ENCODE measurements around the gene PKN2. TPM values are rescaled to one million over a fixed set of nuclear protein-coding genes. Genes with fewer than 3 reads are reported as not detected.

The PKN2 gene
- total and polyA plus RNA-seq, 9 of the 15 experiments (the other 6 are each of a cell fraction or from before 2014, with no cell fraction given): 4.5 to 25.3 (median 19.2) TPM

GRCh38 chr1:88640060-88640459 lies 44.0 kb upstream of the PKN2 start:
- H3K27me3 ChIP-seq (ENCODE audit: control insufficient read depth in 2 of 2, insufficient read depth in 2 of 2, low read length in 2 of 2): no peaks in the 10 kb centered on the region; a peak in 1 of 5 replicates
- H3K9me3 ChIP-seq (replicated peaks; ENCODE audit: control insufficient read depth, insufficient read depth, low read depth, low read length): 0 out of 2 replicates have a peak, but pooled peaks cover 2% of the 10 kb centered on the region
- ATAC-seq (no peak), FAIRE-seq (no peak), DNase-seq (ENCODE audit: extremely low read depth in 1 of 4, low spot score in 3 of 4) (no peak)
- WGBS (ENCODE audit: insufficient coverage, low coverage, missing lambda C conversion rate): 0% methylated on average over 1 of the region's 1 CpG
- no peaks in the 10 kb centered on the region for H3K79me2 ChIP-seq (ENCODE audit: control insufficient read depth, insufficient read depth, low read length)
- ChIA-PET POLR2A (no interaction called here), CTCF (ENCODE audit: low intra/inter-chr PET ratio) (no interaction called here)
- H3K36me3 ChIP-seq (ENCODE audit: control insufficient read depth, insufficient read depth, low read length): no peaks in the 10 kb centered on the region
- in situ Hi-C loops (cut with MboI) (no loop called here), intact Hi-C loops (cut with micrococcal nuclease) (no loop called here)
- H3K9me1 ChIP-seq (ENCODE audit: control insufficient read depth, insufficient read depth, low read length): no peaks in the 10 kb centered on the region
- TF ChIP-seq CEBPB (tag; IDR thresholded peaks at IDR 0.05) (peak; percentile 64), CHD4 (IDR thresholded peaks at IDR 0.05; ENCODE audit: insufficient read depth, insufficient replicate concordance, low read depth, low read length, poor library complexity, severe bottlenecking) (no peak), ETV1 (tag; conservative IDR thresholded peaks at IDR 0.05; ENCODE audit: low read depth) (no peak)
- BruUV-seq (replicated peaks): no TSS peak
- H3K4me2 ChIP-seq (ENCODE audit: insufficient read depth, low read length): no peak overlapping the region
- H3K4me1 ChIP-seq (replicated peaks in 1 of 2; ENCODE audit: control insufficient read depth in 2 of 2, insufficient read depth in 2 of 2, low read length in 2 of 2): no peaks in the 10 kb centered on the region
- H2AFZ ChIP-seq (ENCODE audit: low read depth, low read length): no peak overlapping the region
- H3K4me3 ChIP-seq: no peak overlapping the region
- no peak overlapping the region for H3K27ac ChIP-seq (ENCODE audit: extremely low read depth, low read depth, low read length)
- H4K20me1 ChIP-seq (replicated peaks; ENCODE audit: control insufficient read depth, insufficient read depth, low read length): no peaks in the 10 kb centered on the region
- H3K9ac ChIP-seq (ENCODE audit: insufficient read depth in 1 of 2, low read depth in 2 of 2, low read length in 2 of 2): no peak overlapping the region

- DNase-seq (ENCODE audit: extremely low read depth in 1 of 4, low spot score in 3 of 4) (no peak), ATAC-seq (no peak), FAIRE-seq (no peak)
- no peak overlapping the region for H3K27ac ChIP-seq (ENCODE audit: extremely low read depth, low read depth, low read length)
- H3K4me1 ChIP-seq (replicated peaks in 1 of 2; ENCODE audit: control insufficient read depth in 2 of 2, insufficient read depth in 2 of 2, low read length in 2 of 2): no peaks in the 10 kb centered on the region; a peak in 1 of 5 replicates
- intact Hi-C loops (cut with micrococcal nuclease): no loop called here
- no TSS peak for BruUV-seq (replicated peaks)
- H3K4me3 ChIP-seq: no peak overlapping the region
- H4K20me1 ChIP-seq (replicated peaks; ENCODE audit: control insufficient read depth, insufficient read depth, low read length): no peaks in the 10 kb centered on the region
- no peaks in the 10 kb centered on the region for H3K79me2 ChIP-seq (ENCODE audit: control insufficient read depth, insufficient read depth, low read length)
- no peaks in the 10 kb centered on the region for H3K9me3 ChIP-seq (replicated peaks; ENCODE audit: control insufficient read depth, insufficient read depth, low read depth, low read length)
- ChIA-PET POLR2A (no interaction called here), CTCF (ENCODE audit: low intra/inter-chr PET ratio) (no interaction called here)
- no peaks in the 10 kb centered on the region for H3K36me3 ChIP-seq (ENCODE audit: control insufficient read depth, insufficient read depth, low read length)
- no peak overlapping the region for H3K9ac ChIP-seq (ENCODE audit: insufficient read depth in 1 of 2, low read depth in 2 of 2, low read length in 2 of 2)
- H3K27me3 ChIP-seq (ENCODE audit: control insufficient read depth in 2 of 2, insufficient read depth in 2 of 2, low read length in 2 of 2): no peaks in the 10 kb centered on the region
- H3K9me1 ChIP-seq (ENCODE audit: control insufficient read depth, insufficient read depth, low read length): no peaks in the 10 kb centered on the region
- no peak overlapping the region for H3K4me2 ChIP-seq (ENCODE audit: insufficient read depth, low read length)
- in situ Hi-C loops (cut with MboI): no loop called here
- TF ChIP-seq TARDBP (IDR thresholded peaks at IDR 0.05): no peak
- TF ChIP-seq XRCC4 (IDR thresholded peaks at IDR 0.05; ENCODE audit: extremely low read depth, insufficient read depth, insufficient read length): no peak
- no peak for TF ChIP-seq RBFOX2 (IDR thresholded peaks at IDR 0.05; ENCODE audit: low read depth, low read length)
- no peak for TF ChIP-seq NCOA4 (IDR thresholded peaks at IDR 0.05; ENCODE audit: partially characterized antibody)
- TF ChIP-seq PTBP1 (IDR thresholded peaks at IDR 0.05; ENCODE audit: low read depth, low read length): no peak
- no peak for TF ChIP-seq ZNF76 (CRISPR knock-in tag; IDR thresholded peaks at IDR 0.05; ENCODE audit: borderline replicate concordance)
- no peak for TF ChIP-seq ATF1 (CRISPR knock-in tag; IDR thresholded peaks at IDR 0.05)
- TF ChIP-seq ATF1 (tag; IDR thresholded peaks at IDR 0.05): no peak
- H2AFZ ChIP-seq (ENCODE audit: low read depth, low read length): no peak overlapping the region
Measured at GRCh38 chr1:88645886-88646285, 38.2 kb upstream of the PKN2 start.

All from K562 (cell line).